Right lobe of liver (tissue), 4 donors: ENCODE results near the gene SLC38A5.

ENCODE experiments used
- POLR2A ChIP-seq: fragments of 450-650 bp; IDR thresholded peaks from one replicate; pipeline ENCODE4 v1.6.1; 2017; ENCODE audit warnings: antibody characterized with exemption, mild to moderate bottlenecking
- TF ChIP-seq, protein P1 (sequence below), 4 donors: fragments of 200-600 bp in 3 of 4; fragments of 450-650 bp in 1 of 4; IDR thresholded peaks; one replicate each; pipeline versions ENCODE4 v1.5.1 to v1.8.0; 2016 to 2022; ENCODE audit warnings: antibody characterized with exemption in 4 of 4, mild to moderate bottlenecking in 2 of 4
- donor health status: DM: no; HTN: no; CAD: no.
- donor health status: DM: no; HTN: no; CAD: no.
- donor health status: DM: no; HTN: yes; CAD: no.

- TF ChIP-seq, protein P1, sequence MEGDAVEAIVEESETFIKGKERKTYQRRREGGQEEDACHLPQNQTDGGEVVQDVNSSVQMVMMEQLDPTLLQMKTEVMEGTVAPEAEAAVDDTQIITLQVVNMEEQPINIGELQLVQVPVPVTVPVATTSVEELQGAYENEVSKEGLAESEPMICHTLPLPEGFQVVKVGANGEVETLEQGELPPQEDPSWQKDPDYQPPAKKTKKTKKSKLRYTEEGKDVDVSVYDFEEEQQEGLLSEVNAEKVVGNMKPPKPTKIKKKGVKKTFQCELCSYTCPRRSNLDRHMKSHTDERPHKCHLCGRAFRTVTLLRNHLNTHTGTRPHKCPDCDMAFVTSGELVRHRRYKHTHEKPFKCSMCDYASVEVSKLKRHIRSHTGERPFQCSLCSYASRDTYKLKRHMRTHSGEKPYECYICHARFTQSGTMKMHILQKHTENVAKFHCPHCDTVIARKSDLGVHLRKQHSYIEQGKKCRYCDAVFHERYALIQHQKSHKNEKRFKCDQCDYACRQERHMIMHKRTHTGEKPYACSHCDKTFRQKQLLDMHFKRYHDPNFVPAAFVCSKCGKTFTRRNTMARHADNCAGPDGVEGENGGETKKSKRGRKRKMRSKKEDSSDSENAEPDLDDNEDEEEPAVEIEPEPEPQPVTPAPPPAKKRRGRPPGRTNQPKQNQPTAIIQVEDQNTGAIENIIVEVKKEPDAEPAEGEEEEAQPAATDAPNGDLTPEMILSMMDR (IDR thresholded peaks at IDR 0.05), result no peak
- no peak for TF ChIP-seq POLR2A
These were observed 21.7 kb upstream of the SLC38A5 start for GRCh38 chrX:48491809-48492208.
